HepG2 (cell line): Measurements from ENCODE around the gene SLC16A4. TPM values are rescaled to one million over a fixed set of nuclear protein-coding genes. Genes with fewer than 3 reads are reported as not detected.

Experiments
- ATF7-NPFF ChIP-seq: sonication (generic); formaldehyde crosslinking; IDR thresholded peaks from 2 replicates; pipeline ENCODE4 v1.8.1; 2023; ENCODE audit warnings: mild to moderate bottlenecking, low read depth, missing genetic modification reagents, moderate library complexity
- BHLHE40 ChIP-seq: IDR thresholded peaks from 2 replicates; pipeline ENCODE4 v1.6.1; 2011; ENCODE audit warnings: low read length, improper control_type of control experiment
- CTCF ChIP-seq: sonication (generic); formaldehyde crosslinking; IDR thresholded peaks from 2 replicates; pipeline ENCODE4 v1.5.0; 2020; ENCODE audit warnings: mild to moderate bottlenecking, missing genetic modification reagents, moderate library complexity
- FOSL2 ChIP-seq: sonication (generic); formaldehyde crosslinking; IDR thresholded peaks from 2 replicates; pipeline ENCODE4 v1.4.0; 2020; ENCODE audit warnings: missing genetic modification reagents
- GATA4 ChIP-seq: sonication (generic); IDR thresholded peaks from 2 replicates; pipeline ENCODE4 v1.6.1; 2016; ENCODE audit warnings: antibody characterized with exemption, low read depth, borderline replicate concordance
- KDM2A ChIP-seq: sonication (generic); formaldehyde crosslinking; IDR thresholded peaks from 2 replicates; pipeline ENCODE4 v1.4.0; 2020; ENCODE audit warnings: low read depth, missing genetic modification reagents, borderline replicate concordance
- SOX6 ChIP-seq, 2 experiments: fragments of 450-650 bp in 1 of 2; sonication (generic) in 1 of 2; formaldehyde crosslinking in 1 of 2; IDR thresholded peaks; 2 replicates each; pipeline versions ENCODE4 v1.4.0 to v1.6.1; 2017 to 2020; ENCODE audit warnings: antibody characterized with exemption in 1 of 2, mild to moderate bottlenecking in 1 of 2, missing genetic modification reagents in 1 of 2
- STAG1 ChIP-seq: sonication (generic); formaldehyde crosslinking; IDR thresholded peaks from 2 replicates; pipeline ENCODE4 v1.4.0; 2020; ENCODE audit warnings: missing genetic modification reagents
- ZBTB40 ChIP-seq, 2 experiments: fragments of 450-650 bp in 1 of 2; sonication (generic) in 1 of 2; formaldehyde crosslinking in 1 of 2; IDR thresholded peaks; 2 replicates each; pipeline versions ENCODE4 v1.6.1 to v1.8.0; 2016 to 2022; ENCODE audit warnings: antibody characterized with exemption in 1 of 2, mild to moderate bottlenecking in 1 of 2, missing genetic modification reagents in 1 of 2
- polyA plus RNA-seq, 8 experiments: library from polyadenylated mRNA; depleted of rRNA in 3 of 8; stranded (reverse) in 7 of 8; unstranded in 1 of 8; fragments of >200 nt; fragmentation: Illumina TruSeq in 4 of 8; extraction: Trizol in 4 of 8; gene quantifications; 2 replicates each; pipeline versions ENCODE4 v1.2.1 to v1.2.3, GENCODE V29; 2011 to 2016; ENCODE audit warnings: low read depth in 4 of 8, missing spikeins in 1 of 8, mixed read lengths in 1 of 8; ENCODE audit not compliant: insufficient read depth in 1 of 8
- total RNA-seq, 5 experiments: library from RNA; depleted of rRNA; stranded (reverse); fragments of >200 nt; fragmentation: Illumina TruSeq; extraction: Trizol; gene quantifications; 2 replicates each; pipeline ENCODE4 v1.2.3, GENCODE V29; 2016; ENCODE audit warnings: low read depth in 1 of 5

The SLC16A4 gene
- total and polyA plus RNA-seq, 2 of the 13 experiments (the other 11 are each of a cell fraction or from before 2014, with no cell fraction given) = 1.1 to 1.5 TPM

- TF ChIP-seq ZBTB40 (IDR thresholded peaks at IDR 0.05) (no peak), ZBTB40 (CRISPR knock-in tag; IDR thresholded peaks at IDR 0.05) (no peak), GATA4 (no peak), CTCF (CRISPR knock-in tag) (peak; percentile 90), STAG1 (CRISPR knock-in tag) (peak; percentile 85), ATF7-NPFF (CRISPR knock-in tag) (no peak), KDM2A (CRISPR knock-in tag) (0 out of 2 replicates have a peak, but pooled peaks have one; percentile 44), FOSL2 (CRISPR knock-in tag) (peak; percentile 35), BHLHE40 (0 out of 2 replicates have a peak, but pooled peaks have one; percentile 35), SOX6 (IDR thresholded peaks at IDR 0.05) (no peak), SOX6 (CRISPR knock-in tag; IDR thresholded peaks at IDR 0.05) (peak; percentile 7; the same call in 1 of the 2 replicates)
Observed at GRCh38 chr1:110412576-110412975, 21.8 kb upstream of the SLC16A4 start (continued).
